HG03469 (cell line): Measurements from ENCODE around the gene AHNAK2.
"Not testable (repeated sequence)": the region's sequence is repeated elsewhere in the genome, so short reads cannot be mapped to it uniquely, and the experiment has no call there.

Source experiments
- ATAC-seq: cut with Tn5 transposase; IDR thresholded peaks from one replicate; pipeline ENCODE4 v1.9.1; 2021; ENCODE audit warnings: mild to moderate bottlenecking, moderate library complexity, moderate number of reproducible peaks; ENCODE audit not compliant: unreplicated experiment

Gene AHNAK2

GRCh38 chr14:104904650-104905578, 73.3 kb downstream of the AHNAK2 start:
- ATAC-seq = not testable (repeated sequence)

- ATAC-seq = no peak
These were observed 74.2 kb downstream of the AHNAK2 start for GRCh38 chr14:104903990-104904389.

- no peak for ATAC-seq
These were observed 77.3 kb downstream of the AHNAK2 start for GRCh38 chr14:104900639-104901512.

- no peak for ATAC-seq
These were observed 78.4 kb downstream of the AHNAK2 start for GRCh38 chr14:104899781-104900180.

GRCh38 chr14:104898870-104899510, 79.2 kb downstream of the AHNAK2 start:
- no peak for ATAC-seq

GRCh38 chr14:104898195-104898558, 80.0 kb downstream of the AHNAK2 start:
- ATAC-seq = no peak

- no peak for ATAC-seq
These were observed 80.6 kb downstream of the AHNAK2 start for GRCh38 chr14:104897330-104898194.

GRCh38 chr14:104895786-104896661, 82.2 kb downstream of the AHNAK2 start:
- ATAC-seq = no peak

- no peak for ATAC-seq
These were observed 82.9 kb downstream of the AHNAK2 start for GRCh38 chr14:104895207-104895785.

- ATAC-seq = no peak
These were observed 83.6 kb downstream of the AHNAK2 start for GRCh38 chr14:104894331-104895206.

GRCh38 chr14:104893435-104894207, 84.6 kb downstream of the AHNAK2 start:
- no peak for ATAC-seq

- ATAC-seq = no peak
These were observed 85.4 kb downstream of the AHNAK2 start for GRCh38 chr14:104892531-104893434.

- ATAC-seq = no peak
These were observed 86.3 kb downstream of the AHNAK2 start for GRCh38 chr14:104891664-104892530.

GRCh38 chr14:104891121-104891551, 87.0 kb downstream of the AHNAK2 start:
- no peak for ATAC-seq

- ATAC-seq = not testable (repeated sequence)
These were observed 87.9 kb downstream of the AHNAK2 start for GRCh38 chr14:104890292-104890691.
